Right lobe of liver (tissue), 4 donors: ENCODE results near the gene CDH13.

Experiments used
- POLR2A ChIP-seq: fragments of 450-650 bp; IDR thresholded peaks from one replicate; pipeline ENCODE4 v1.6.1; 2017; ENCODE audit warnings: antibody characterized with exemption, mild to moderate bottlenecking
- TF ChIP-seq, protein P1 (sequence below), 4 donors: fragments of 200-600 bp in 3 of 4; fragments of 450-650 bp in 1 of 4; IDR thresholded peaks; one replicate each; pipeline versions ENCODE4 v1.5.1 to v1.8.0; 2016 to 2022; ENCODE audit warnings: antibody characterized with exemption in 4 of 4, mild to moderate bottlenecking in 2 of 4
- donor health status: DM: no; HTN: no; CAD: no.
- donor health status: DM: no; HTN: no; CAD: no.
- donor health status: DM: no; HTN: yes; CAD: no.

DNA sequence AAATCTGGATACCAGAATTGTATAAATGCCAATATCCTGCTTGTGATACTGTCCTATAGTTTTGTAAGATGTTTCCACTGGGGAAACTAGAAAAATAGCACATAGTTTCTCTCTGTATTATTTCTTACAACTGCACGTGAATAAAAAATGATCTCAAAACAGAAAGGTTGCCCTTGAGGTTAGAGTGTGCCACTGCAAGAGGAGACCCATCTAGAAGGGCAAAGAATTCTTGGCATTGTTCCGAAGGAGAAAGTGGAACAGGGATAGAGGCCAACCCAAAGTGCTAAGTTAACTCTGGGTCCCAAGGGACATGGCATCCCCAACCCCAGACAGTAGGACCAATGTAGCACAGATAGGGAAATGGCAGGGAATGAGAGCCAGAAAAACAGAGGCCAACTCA, 703.5 kb downstream of the CDH13 start:
- no peak for TF ChIP-seq POLR2A
- TF ChIP-seq, protein P1, sequence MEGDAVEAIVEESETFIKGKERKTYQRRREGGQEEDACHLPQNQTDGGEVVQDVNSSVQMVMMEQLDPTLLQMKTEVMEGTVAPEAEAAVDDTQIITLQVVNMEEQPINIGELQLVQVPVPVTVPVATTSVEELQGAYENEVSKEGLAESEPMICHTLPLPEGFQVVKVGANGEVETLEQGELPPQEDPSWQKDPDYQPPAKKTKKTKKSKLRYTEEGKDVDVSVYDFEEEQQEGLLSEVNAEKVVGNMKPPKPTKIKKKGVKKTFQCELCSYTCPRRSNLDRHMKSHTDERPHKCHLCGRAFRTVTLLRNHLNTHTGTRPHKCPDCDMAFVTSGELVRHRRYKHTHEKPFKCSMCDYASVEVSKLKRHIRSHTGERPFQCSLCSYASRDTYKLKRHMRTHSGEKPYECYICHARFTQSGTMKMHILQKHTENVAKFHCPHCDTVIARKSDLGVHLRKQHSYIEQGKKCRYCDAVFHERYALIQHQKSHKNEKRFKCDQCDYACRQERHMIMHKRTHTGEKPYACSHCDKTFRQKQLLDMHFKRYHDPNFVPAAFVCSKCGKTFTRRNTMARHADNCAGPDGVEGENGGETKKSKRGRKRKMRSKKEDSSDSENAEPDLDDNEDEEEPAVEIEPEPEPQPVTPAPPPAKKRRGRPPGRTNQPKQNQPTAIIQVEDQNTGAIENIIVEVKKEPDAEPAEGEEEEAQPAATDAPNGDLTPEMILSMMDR (IDR thresholded peaks at IDR 0.05) = no peak
